Adrenal gland (tissue), 5 donors: ENCODE measurements around the gene TRPM4.

ENCODE experiments used
- POLR2A ChIP-seq, 2 donors: fragments of 450-650 bp; IDR thresholded peaks; one replicate each; pipeline ENCODE4 v1.6.1; 2017; ENCODE audit warnings: antibody characterized with exemption in 2 of 2, mild to moderate bottlenecking in 2 of 2, moderate library complexity in 1 of 2
- TF ChIP-seq, protein P1 (sequence below), 6 experiments: fragments of 450-650 bp in 4 of 6; fragments of 200-600 bp in 2 of 6; sonication (generic) in 1 of 6; IDR thresholded peaks; 1 replicate in 5 of 6; 2 replicates in 1 of 6; pipeline versions ENCODE4 v1.5.1 to v1.8.0; 2016 to 2021; ENCODE audit warnings: antibody characterized with exemption in 6 of 6, mild to moderate bottlenecking in 2 of 6, moderate library complexity in 1 of 6
- donor health status: DM: no; HTN: no; CAD: no.

GRCh38 chr19:49231804-49232203 lies 74.2 kb downstream of the TRPM4 start:
- TF ChIP-seq, protein P1, sequence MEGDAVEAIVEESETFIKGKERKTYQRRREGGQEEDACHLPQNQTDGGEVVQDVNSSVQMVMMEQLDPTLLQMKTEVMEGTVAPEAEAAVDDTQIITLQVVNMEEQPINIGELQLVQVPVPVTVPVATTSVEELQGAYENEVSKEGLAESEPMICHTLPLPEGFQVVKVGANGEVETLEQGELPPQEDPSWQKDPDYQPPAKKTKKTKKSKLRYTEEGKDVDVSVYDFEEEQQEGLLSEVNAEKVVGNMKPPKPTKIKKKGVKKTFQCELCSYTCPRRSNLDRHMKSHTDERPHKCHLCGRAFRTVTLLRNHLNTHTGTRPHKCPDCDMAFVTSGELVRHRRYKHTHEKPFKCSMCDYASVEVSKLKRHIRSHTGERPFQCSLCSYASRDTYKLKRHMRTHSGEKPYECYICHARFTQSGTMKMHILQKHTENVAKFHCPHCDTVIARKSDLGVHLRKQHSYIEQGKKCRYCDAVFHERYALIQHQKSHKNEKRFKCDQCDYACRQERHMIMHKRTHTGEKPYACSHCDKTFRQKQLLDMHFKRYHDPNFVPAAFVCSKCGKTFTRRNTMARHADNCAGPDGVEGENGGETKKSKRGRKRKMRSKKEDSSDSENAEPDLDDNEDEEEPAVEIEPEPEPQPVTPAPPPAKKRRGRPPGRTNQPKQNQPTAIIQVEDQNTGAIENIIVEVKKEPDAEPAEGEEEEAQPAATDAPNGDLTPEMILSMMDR (IDR thresholded peaks at IDR 0.05), result no peak
- TF ChIP-seq POLR2A (IDR thresholded peaks at IDR 0.05), result no peak
